Upper lobe of left lung (tissue), 6 donors: ENCODE data around the gene GPSM1. TPM values are rescaled to one million over a fixed set of nuclear protein-coding genes. Genes with fewer than 3 reads are reported as not detected.

ENCODE experiments used
- ATAC-seq, 2 donors: fragments of 200-7000 bp; cut with Tn5 transposase; one replicate each; pipeline ENCODE4 v1.9.1; 2022; ENCODE audit warnings: mild to moderate bottlenecking in 2 of 2, moderate library complexity in 2 of 2; ENCODE audit not compliant: low FRiP score in 2 of 2
- DNase-seq, 2 donors: peaks; one replicate each; pipeline ENCODE4 v3.0.0-alpha.2; 2019 to 2020
- H3K27ac ChIP-seq, 4 donors: fragments of 200-600 bp; sonication (generic); one replicate each; pipeline ENCODE4 v1.5.1; 2016 to 2019
- H3K27me3 ChIP-seq, 4 donors: fragments of 200-600 bp; sonication (generic); one replicate each; pipeline ENCODE4 v1.5.1; 2017 to 2019
- H3K36me3 ChIP-seq, 4 donors: fragments of 200-600 bp; sonication (generic); one replicate each; pipeline ENCODE4 v1.5.1; 2016 to 2019
- H3K4me1 ChIP-seq, 4 donors: fragments of 200-600 bp; sonication (generic); one replicate each; pipeline ENCODE4 v1.5.1; 2018 to 2019
- H3K4me3 ChIP-seq, 4 donors: fragments of 200-600 bp; sonication (generic); one replicate each; pipeline ENCODE4 v1.5.1; 2017 to 2019; ENCODE audit warnings: mild to moderate bottlenecking in 2 of 4, moderate library complexity in 1 of 4
- H3K9me3 ChIP-seq, 4 donors: fragments of 200-600 bp; sonication (generic); one replicate each; pipeline ENCODE4 v1.5.1; 2018 to 2019
- EP300 ChIP-seq, 4 donors: sonication (generic); formaldehyde crosslinking; IDR thresholded peaks; one replicate each; pipeline ENCODE4 v1.5.1; 2017; ENCODE audit warnings: antibody characterized with exemption in 4 of 4, control low read depth in 2 of 4
- POLR2A ChIP-seq, 4 donors: fragments of 450-650 bp; IDR thresholded peaks; one replicate each; pipeline ENCODE4 v1.5.1; 2016 to 2017; ENCODE audit warnings: antibody characterized with exemption in 4 of 4, mild to moderate bottlenecking in 2 of 4
- POLR2AphosphoS5 ChIP-seq, 2 donors: sonication (generic); formaldehyde crosslinking; IDR thresholded peaks; one replicate each; pipeline ENCODE4 v1.5.1; 2017; ENCODE audit warnings: antibody characterized with exemption in 2 of 2
- WGBS, 2 donors: methylation state at CpG; one replicate each; pipeline ENCODE4 v1.1.5; 2017 to 2018; 5-methylcytosine and 5-hydroxymethylcytosine counted together
- total RNA-seq, 6 donors: library from RNA; depleted of rRNA in 4 of 6; stranded (reverse); fragments of >200 nt in 4 of 6; gene quantifications; one replicate each; pipeline versions ENCODE4 v1.1.0 to v1.2.1, GENCODE V29; 2016 to 2021
- TF ChIP-seq, protein P1 (sequence below), 6 experiments: fragments of 450-650 bp in 4 of 6; fragments of 200-600 bp in 2 of 6; sonication (generic) in 2 of 6; IDR thresholded peaks; one replicate each; pipeline ENCODE4 v1.5.1; 2016 to 2019; ENCODE audit warnings: antibody characterized with exemption in 6 of 6
- donor health status: DM: no; HTN: no; CAD: no; lungs with moderate emphysema.
- donor health status: DM: no; HTN: yes; CAD: no; lungs with severe emphysema.

The GPSM1 gene
- total RNA-seq, 6 donors from 2014 or later = 10.0 to 78.6 (median 24.2) TPM

- Histone ChIP-seq H3K4me1 (peaks cover 0 to 5% (median 0%) of the 10 kb centered on the region in 4 donors), H3K27ac (no peak overlapping the region), H3K9me3 (no peaks in the 10 kb centered on the region), H3K27me3 (no peaks in the 10 kb centered on the region), H3K36me3 (no peaks in the 10 kb centered on the region), H3K4me3 (no peak overlapping the region)
- no peak for TF ChIP-seq POLR2AphosphoS5 (IDR thresholded peaks at IDR 0.05)
- TF ChIP-seq, protein P1, sequence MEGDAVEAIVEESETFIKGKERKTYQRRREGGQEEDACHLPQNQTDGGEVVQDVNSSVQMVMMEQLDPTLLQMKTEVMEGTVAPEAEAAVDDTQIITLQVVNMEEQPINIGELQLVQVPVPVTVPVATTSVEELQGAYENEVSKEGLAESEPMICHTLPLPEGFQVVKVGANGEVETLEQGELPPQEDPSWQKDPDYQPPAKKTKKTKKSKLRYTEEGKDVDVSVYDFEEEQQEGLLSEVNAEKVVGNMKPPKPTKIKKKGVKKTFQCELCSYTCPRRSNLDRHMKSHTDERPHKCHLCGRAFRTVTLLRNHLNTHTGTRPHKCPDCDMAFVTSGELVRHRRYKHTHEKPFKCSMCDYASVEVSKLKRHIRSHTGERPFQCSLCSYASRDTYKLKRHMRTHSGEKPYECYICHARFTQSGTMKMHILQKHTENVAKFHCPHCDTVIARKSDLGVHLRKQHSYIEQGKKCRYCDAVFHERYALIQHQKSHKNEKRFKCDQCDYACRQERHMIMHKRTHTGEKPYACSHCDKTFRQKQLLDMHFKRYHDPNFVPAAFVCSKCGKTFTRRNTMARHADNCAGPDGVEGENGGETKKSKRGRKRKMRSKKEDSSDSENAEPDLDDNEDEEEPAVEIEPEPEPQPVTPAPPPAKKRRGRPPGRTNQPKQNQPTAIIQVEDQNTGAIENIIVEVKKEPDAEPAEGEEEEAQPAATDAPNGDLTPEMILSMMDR (IDR thresholded peaks at IDR 0.05) = no peak
- no peak for TF ChIP-seq EP300 (IDR thresholded peaks at IDR 0.05)
- no peak for TF ChIP-seq POLR2A (IDR thresholded peaks at IDR 0.05)
- ATAC-seq (no peak), DNase-seq (peak in 1 of 2 donors; percentile 22)
- 20 to 44% methylated on average over 1 to 7 of the region's 7 CpGs for WGBS, 2 donors
These were observed 27.8 kb upstream of the GPSM1 start for GRCh38 chr9:136299541-136299940.

GRCh38 chr9:136300016-136300545, 27.3 kb upstream of the GPSM1 start:
- ATAC-seq (no peak), DNase-seq (peak in 1 of 2 donors; percentile 69)
- 87 to 89% methylated on average over 11 to 14 of the region's 14 CpGs for WGBS, 2 donors
- TF ChIP-seq EP300 (IDR thresholded peaks at IDR 0.05) (no peak), POLR2A (IDR thresholded peaks at IDR 0.05) (no peak), POLR2AphosphoS5 (IDR thresholded peaks at IDR 0.05) (no peak)
- TF ChIP-seq, protein P1 (IDR thresholded peaks at IDR 0.05) = no peak
- Histone ChIP-seq H3K4me3 (no peak overlapping the region), H3K36me3 (no peaks in the 10 kb centered on the region), H3K27me3 (no peaks in the 10 kb centered on the region), H3K9me3 (no peaks in the 10 kb centered on the region), H3K4me1 (peaks cover 0 to 5% (median 0%) of the 10 kb centered on the region in 4 donors), H3K27ac (no peak overlapping the region)

DNA sequence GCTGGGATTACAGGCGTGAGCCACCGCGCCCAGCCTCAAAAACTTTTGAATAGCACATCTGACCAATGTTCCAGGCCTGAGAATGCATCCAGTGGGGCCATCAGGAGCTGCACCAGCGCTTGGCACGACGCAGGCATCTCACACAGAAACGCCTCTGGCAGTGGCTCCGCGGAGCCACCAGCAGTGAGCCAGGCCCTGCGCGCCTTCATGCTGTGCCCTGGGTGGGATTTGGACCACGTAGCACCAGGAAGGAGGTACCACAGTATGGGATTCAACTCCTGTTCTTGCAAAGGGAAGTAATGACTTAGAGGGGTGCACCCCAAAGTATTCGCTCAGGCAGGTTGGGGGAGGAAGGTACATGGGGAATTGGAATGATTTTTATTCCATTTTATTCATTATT, 26.5 kb upstream of the GPSM1 start:
- DNase-seq (peak in 1 of 2 donors; percentile 60), ATAC-seq (no peak)
- Histone ChIP-seq H3K27me3 (no peaks in the 10 kb centered on the region), H3K27ac (no peak overlapping the region), H3K4me1 (peaks cover 0 to 5% (median 0%) of the 10 kb centered on the region in 4 donors), H3K4me3 (no peak overlapping the region), H3K36me3 (no peaks in the 10 kb centered on the region), H3K9me3 (no peaks in the 10 kb centered on the region)
- no peak for TF ChIP-seq POLR2AphosphoS5 (IDR thresholded peaks at IDR 0.05)
- TF ChIP-seq POLR2A (IDR thresholded peaks at IDR 0.05) = no peak
- TF ChIP-seq EP300 (IDR thresholded peaks at IDR 0.05) = no peak
- TF ChIP-seq, protein P1 (IDR thresholded peaks at IDR 0.05) = no peak
- 86 to 90% methylated on average over 5 to 13 of the region's 13 CpGs for WGBS, 2 donors

- ATAC-seq = no peak
- DNase-seq = peak in 1 of 2 donors; percentile 53
- H3K4me1 ChIP-seq = peaks cover 0 to under 1% (median 0%) of the 10 kb centered on the region in 4 donors
- H3K9me3 ChIP-seq = no peaks in the 10 kb centered on the region
- no peaks in the 10 kb centered on the region for H3K27me3 ChIP-seq
- no peaks in the 10 kb centered on the region for H3K36me3 ChIP-seq
- H3K4me3 ChIP-seq = no peak overlapping the region
- 80 to 89% methylated on average over 12 of the region's 12 CpGs for WGBS, 2 donors
- TF ChIP-seq, protein P1 (IDR thresholded peaks at IDR 0.05) = no peak
- TF ChIP-seq EP300 (IDR thresholded peaks at IDR 0.05) (no peak), POLR2AphosphoS5 (IDR thresholded peaks at IDR 0.05) (no peak), POLR2A (IDR thresholded peaks at IDR 0.05) (no peak)
- H3K27ac ChIP-seq = no peak overlapping the region
These were observed 24.8 kb upstream of the GPSM1 start for GRCh38 chr9:136302527-136302926.
